IPS-11a (cell line): ENCODE data around the gene MAMDC4.
"Not testable (repeated sequence)": the region's sequence is repeated elsewhere in the genome, so short reads cannot be mapped to it uniquely, and the experiment has no call there.

ENCODE experiments used
- H3K4me3 ChIP-seq: one replicate; pipeline ENCODE4 v1.5.1; 2013; ENCODE audit warnings: low read depth, low read length, control low read depth

The MAMDC4 gene

GRCh38 chr9:136824496-136825225, 27.5 kb upstream of the MAMDC4 start:
- H3K4me3 ChIP-seq, result no peak overlapping the region

- no peak overlapping the region for H3K4me3 ChIP-seq
Observed at GRCh38 chr9:136825295-136826187, 26.6 kb upstream of the MAMDC4 start.

- H3K4me3 ChIP-seq, result no peak overlapping the region
Observed at GRCh38 chr9:136826188-136826541, 26.0 kb upstream of the MAMDC4 start.

GRCh38 chr9:136826703-136827582, 25.2 kb upstream of the MAMDC4 start:
- H3K4me3 ChIP-seq, result no peak overlapping the region

GRCh38 chr9:136827794-136828473, 24.2 kb upstream of the MAMDC4 start:
- H3K4me3 ChIP-seq, result no peak overlapping the region

- H3K4me3 ChIP-seq, result no peak overlapping the region
Observed at GRCh38 chr9:136828474-136829140, 23.5 kb upstream of the MAMDC4 start.

GRCh38 chr9:136829412-136829811, 22.7 kb upstream of the MAMDC4 start:
- no peak overlapping the region for H3K4me3 ChIP-seq

- H3K4me3 ChIP-seq, result no peak overlapping the region
Observed at GRCh38 chr9:136829981-136830885, 21.9 kb upstream of the MAMDC4 start.

GRCh38 chr9:136831002-136831719, 21.0 kb upstream of the MAMDC4 start:
- H3K4me3 ChIP-seq, result no peak overlapping the region

- no peak overlapping the region for H3K4me3 ChIP-seq
Observed at GRCh38 chr9:136831720-136832104, 20.4 kb upstream of the MAMDC4 start.

- H3K4me3 ChIP-seq, result no peak overlapping the region
Observed at GRCh38 chr9:136832581-136832980, 19.6 kb upstream of the MAMDC4 start.

GRCh38 chr9:136833381-136834048, 18.6 kb upstream of the MAMDC4 start:
- not testable (repeated sequence) for H3K4me3 ChIP-seq

GRCh38 chr9:136835162-136835931, 16.8 kb upstream of the MAMDC4 start:
- no peak overlapping the region for H3K4me3 ChIP-seq

GRCh38 chr9:136835932-136836904, 15.9 kb upstream of the MAMDC4 start:
- no peak overlapping the region for H3K4me3 ChIP-seq

- H3K4me3 ChIP-seq, result no peak overlapping the region
Observed at GRCh38 chr9:136837146-136837855, 14.8 kb upstream of the MAMDC4 start.
